Measurements from ENCODE around the gene ARHGEF9. TPM values are rescaled to one million over a fixed set of nuclear protein-coding genes. Genes with fewer than 3 reads are reported as not detected.

ARHGEF9 gene
- total and polyA plus RNA-seq, 10 of the 15 experiments (the other 5 are each of a cell fraction or from before 2014, with no cell fraction given) = 3.2 to 25.2 (median 14.3) TPM

DNA sequence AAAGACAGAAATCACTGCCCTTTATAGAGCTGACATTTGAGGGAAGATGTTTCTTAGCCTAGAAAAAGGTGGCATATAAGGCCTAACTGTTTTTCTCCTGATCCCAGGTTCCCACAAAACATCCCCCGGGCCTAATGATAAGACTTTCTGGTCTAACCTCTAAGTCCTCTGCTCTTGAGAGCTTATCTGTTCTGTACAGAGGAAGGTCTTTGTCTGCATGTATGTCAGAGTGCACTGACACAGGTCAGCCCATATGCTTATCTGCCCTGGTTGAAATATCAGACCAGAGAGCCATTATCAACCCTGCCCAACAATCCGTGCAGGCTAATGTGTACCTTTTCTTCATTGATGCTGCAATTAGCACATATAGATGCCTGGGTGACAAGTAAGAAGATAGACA, 76.2 kb downstream of the ARHGEF9 start (continued):
- TF ChIP-seq HSF1 (IDR thresholded peaks at IDR 0.05; ENCODE audit: low read depth, low read length) = no peak
- TF ChIP-seq MYB (IDR thresholded peaks at IDR 0.05; ENCODE audit: borderline replicate concordance, low read depth, low read length) = no peak
- TF ChIP-seq CEBPB (IDR thresholded peaks at IDR 0.05; ENCODE audit: borderline replicate concordance in 1 of 2, low read depth in 2 of 2, low read length in 2 of 2) = no peak
- TF ChIP-seq CHD4 (IDR thresholded peaks at IDR 0.05) = no peak
- no peak for TF ChIP-seq ZNF622 (IDR thresholded peaks at IDR 0.05)
- no peak for TF ChIP-seq MYC (IDR thresholded peaks at IDR 0.05; ENCODE audit: insufficient read depth, insufficient read length, insufficient replicate concordance, low read length, severe bottlenecking)

DNA sequence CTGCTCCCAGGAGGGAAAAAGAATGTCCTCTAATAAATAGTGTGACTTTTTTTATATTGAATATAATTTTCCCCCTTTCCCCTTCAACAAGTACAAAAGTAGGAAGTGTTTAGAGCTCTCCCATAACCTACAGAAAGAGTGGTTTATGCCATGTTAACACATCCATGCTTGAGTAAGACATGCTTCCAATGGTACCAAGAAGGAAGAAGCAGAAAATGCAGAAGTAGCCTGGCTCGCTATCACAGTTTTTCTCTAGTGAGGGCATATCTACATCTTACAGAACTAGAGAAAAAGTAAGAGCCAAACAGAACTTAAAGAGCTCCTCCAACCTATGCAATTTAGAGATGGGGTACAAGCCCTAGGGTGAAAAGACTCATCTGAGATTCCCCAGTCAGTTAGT, 82.5 kb downstream of the ARHGEF9 start:
- ChIA-PET CTCF (interaction anchor here (0.7 to 1.5 kb wide), 2 partner anchors 16 to 848 kb away, joined by 3 to 4 read pairs; no protein-coding TSS in a partner anchor), POLR2A (no interaction called here), SMC1A (ENCODE audit: uncharacterized antibody, unreplicated experiment) (no interaction called here), RAD21 (ENCODE audit: unreplicated experiment) (no interaction called here)
- Histone ChIP-seq H3K36me3 (ENCODE audit: control insufficient read depth in 2 of 2, insufficient read depth in 2 of 2, low read length in 1 of 2) (peaks cover 1 to 3% of the 10 kb centered on the region in 2 experiments; a peak in 2 of 4 replicates), H3K27me3 (replicated peaks in 1 of 2; ENCODE audit: control insufficient read depth in 2 of 2, insufficient read depth in 2 of 2, low read length in 1 of 2) (no peaks in the 10 kb centered on the region), H2AFZ (ENCODE audit: control insufficient read depth, low read depth, low read length) (no peak overlapping the region), H3K9ac (ENCODE audit: control insufficient read depth, insufficient read depth, low read length) (no peak overlapping the region), H3K27ac (ENCODE audit: control insufficient read depth, insufficient read depth) (no peak overlapping the region), H3K4me3 (no peak overlapping the region), H3K79me2 (ENCODE audit: control insufficient read depth, insufficient read depth, low read length) (no peaks in the 10 kb centered on the region), H3K4me2 (ENCODE audit: control insufficient read depth, insufficient read depth) (no peak overlapping the region), H4K20me1 (ENCODE audit: control insufficient read depth, insufficient read depth) (no peaks in the 10 kb centered on the region), H3K9me3 (replicated peaks; ENCODE audit: control insufficient read depth, insufficient read depth, low read length) (no peaks in the 10 kb centered on the region; the same call in 2 of the 3 replicates), H3K4me1 (ENCODE audit: control insufficient read depth, insufficient read depth, low read length) (no peaks in the 10 kb centered on the region)
- no peak for DNase-seq (ENCODE audit: low read depth, low spot score)
- in situ Hi-C loops (cut with MboI) (no loop called here), intact Hi-C loops (cut with micrococcal nuclease; ENCODE audit: unreplicated experiment) (no loop called here)
- no peak for ATAC-seq
- BruUV-seq (replicated peaks) = no TSS peak
- 57% methylated on average over 1 of the region's 1 CpG for WGBS (ENCODE audit: insufficient coverage, insufficient replicate concordance, low lambda C conversion rate, missing lambda C conversion rate)
- FAIRE-seq = no peak
- TF ChIP-seq CHD4 (IDR thresholded peaks at IDR 0.05) = no peak
- TF ChIP-seq NFXL1 (IDR thresholded peaks at IDR 0.05; ENCODE audit: borderline replicate concordance) = no peak
- TF ChIP-seq, protein P1, sequence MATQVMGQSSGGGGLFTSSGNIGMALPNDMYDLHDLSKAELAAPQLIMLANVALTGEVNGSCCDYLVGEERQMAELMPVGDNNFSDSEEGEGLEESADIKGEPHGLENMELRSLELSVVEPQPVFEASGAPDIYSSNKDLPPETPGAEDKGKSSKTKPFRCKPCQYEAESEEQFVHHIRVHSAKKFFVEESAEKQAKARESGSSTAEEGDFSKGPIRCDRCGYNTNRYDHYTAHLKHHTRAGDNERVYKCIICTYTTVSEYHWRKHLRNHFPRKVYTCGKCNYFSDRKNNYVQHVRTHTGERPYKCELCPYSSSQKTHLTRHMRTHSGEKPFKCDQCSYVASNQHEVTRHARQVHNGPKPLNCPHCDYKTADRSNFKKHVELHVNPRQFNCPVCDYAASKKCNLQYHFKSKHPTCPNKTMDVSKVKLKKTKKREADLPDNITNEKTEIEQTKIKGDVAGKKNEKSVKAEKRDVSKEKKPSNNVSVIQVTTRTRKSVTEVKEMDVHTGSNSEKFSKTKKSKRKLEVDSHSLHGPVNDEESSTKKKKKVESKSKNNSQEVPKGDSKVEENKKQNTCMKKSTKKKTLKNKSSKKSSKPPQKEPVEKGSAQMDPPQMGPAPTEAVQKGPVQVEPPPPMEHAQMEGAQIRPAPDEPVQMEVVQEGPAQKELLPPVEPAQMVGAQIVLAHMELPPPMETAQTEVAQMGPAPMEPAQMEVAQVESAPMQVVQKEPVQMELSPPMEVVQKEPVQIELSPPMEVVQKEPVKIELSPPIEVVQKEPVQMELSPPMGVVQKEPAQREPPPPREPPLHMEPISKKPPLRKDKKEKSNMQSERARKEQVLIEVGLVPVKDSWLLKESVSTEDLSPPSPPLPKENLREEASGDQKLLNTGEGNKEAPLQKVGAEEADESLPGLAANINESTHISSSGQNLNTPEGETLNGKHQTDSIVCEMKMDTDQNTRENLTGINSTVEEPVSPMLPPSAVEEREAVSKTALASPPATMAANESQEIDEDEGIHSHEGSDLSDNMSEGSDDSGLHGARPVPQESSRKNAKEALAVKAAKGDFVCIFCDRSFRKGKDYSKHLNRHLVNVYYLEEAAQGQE (IDR thresholded peaks at IDR 0.05; ENCODE audit: low read depth, low read length) = no peak
- no peak for TF ChIP-seq SMAD5 (IDR thresholded peaks at IDR 0.05; ENCODE audit: low read depth)
- TF ChIP-seq SPI1 (IDR thresholded peaks at IDR 0.05; ENCODE audit: borderline replicate concordance, insufficient read depth, low read depth, low read length) = no peak
- TF ChIP-seq, protein P2, sequence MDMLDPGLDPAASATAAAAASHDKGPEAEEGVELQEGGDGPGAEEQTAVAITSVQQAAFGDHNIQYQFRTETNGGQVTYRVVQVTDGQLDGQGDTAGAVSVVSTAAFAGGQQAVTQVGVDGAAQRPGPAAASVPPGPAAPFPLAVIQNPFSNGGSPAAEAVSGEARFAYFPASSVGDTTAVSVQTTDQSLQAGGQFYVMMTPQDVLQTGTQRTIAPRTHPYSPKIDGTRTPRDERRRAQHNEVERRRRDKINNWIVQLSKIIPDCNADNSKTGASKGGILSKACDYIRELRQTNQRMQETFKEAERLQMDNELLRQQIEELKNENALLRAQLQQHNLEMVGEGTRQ (IDR thresholded peaks at IDR 0.05; ENCODE audit: borderline replicate concordance, low read depth, low read length) = no peak
- TF ChIP-seq ASH2L (IDR thresholded peaks at IDR 0.05; ENCODE audit: borderline replicate concordance, low read depth) = no peak
- no peak for TF ChIP-seq RUNX3 (IDR thresholded peaks at IDR 0.05; ENCODE audit: low read length)
- TF ChIP-seq, protein P3, sequence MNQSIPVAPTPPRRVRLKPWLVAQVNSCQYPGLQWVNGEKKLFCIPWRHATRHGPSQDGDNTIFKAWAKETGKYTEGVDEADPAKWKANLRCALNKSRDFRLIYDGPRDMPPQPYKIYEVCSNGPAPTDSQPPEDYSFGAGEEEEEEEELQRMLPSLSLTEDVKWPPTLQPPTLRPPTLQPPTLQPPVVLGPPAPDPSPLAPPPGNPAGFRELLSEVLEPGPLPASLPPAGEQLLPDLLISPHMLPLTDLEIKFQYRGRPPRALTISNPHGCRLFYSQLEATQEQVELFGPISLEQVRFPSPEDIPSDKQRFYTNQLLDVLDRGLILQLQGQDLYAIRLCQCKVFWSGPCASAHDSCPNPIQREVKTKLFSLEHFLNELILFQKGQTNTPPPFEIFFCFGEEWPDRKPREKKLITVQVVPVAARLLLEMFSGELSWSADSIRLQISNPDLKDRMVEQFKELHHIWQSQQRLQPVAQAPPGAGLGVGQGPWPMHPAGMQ (IDR thresholded peaks at IDR 0.05; ENCODE audit: borderline replicate concordance) = no peak
